HL-60/S4 treated with phorbol 12-myristate 13-acetate at 8.2 ng/mL for 4 days and 3 days (cell line): Measurements from ENCODE around the gene MAD2L2.

Experiments used
- in situ Hi-C: fragments of 300-500 bp; cut with MboI; formaldehyde crosslinking; loops from 2 replicates; pipeline ENCODE4 v1.15.0; 2022; ENCODE audit warnings: low sequenced_read_pairs

Gene MAD2L2

GRCh38 chr1:11684070-11684469 is 3.1 kb upstream of the MAD2L2 start:
- in situ Hi-C loops, result no loop called here

- in situ Hi-C loops, result no loop called here
Measured at GRCh38 chr1:11682799-11683198, 1.9 kb upstream of the MAD2L2 start.

- in situ Hi-C loops, result no loop called here
Measured at GRCh38 chr1:11682287-11682771, 1.4 kb upstream of the MAD2L2 start.

- in situ Hi-C loops, result no loop called here
Measured at GRCh38 chr1:11680270-11681070, 478 bp downstream of the MAD2L2 start.

- in situ Hi-C loops, result no loop called here
Measured at GRCh38 chr1:11678442-11678841, 2.5 kb downstream of the MAD2L2 start.

- in situ Hi-C loops, result no loop called here
Measured at GRCh38 chr1:11676386-11677103, 4.4 kb downstream of the MAD2L2 start.

GRCh38 chr1:11675325-11675724 is 5.6 kb downstream of the MAD2L2 start:
- in situ Hi-C loops, result no loop called here

- in situ Hi-C loops, result no loop called here
Measured at GRCh38 chr1:11674488-11674887, 6.5 kb downstream of the MAD2L2 start.

- in situ Hi-C loops, result no loop called here
Measured at GRCh38 chr1:11673089-11673769, 7.7 kb downstream of the MAD2L2 start.

- in situ Hi-C loops, result no loop called here
Measured at GRCh38 chr1:11671544-11672286, 9.2 kb downstream of the MAD2L2 start.

- in situ Hi-C loops, result no loop called here
Measured at GRCh38 chr1:11671205-11671543, 9.8 kb downstream of the MAD2L2 start.

GRCh38 chr1:11670747-11671146 is 10.2 kb downstream of the MAD2L2 start:
- in situ Hi-C loops, result no loop called here

- in situ Hi-C loops, result no loop called here
Measured at GRCh38 chr1:11668516-11668915, 12.4 kb downstream of the MAD2L2 start.

- in situ Hi-C loops, result no loop called here
Measured at GRCh38 chr1:11664336-11665065, 16.4 kb downstream of the MAD2L2 start.

GRCh38 chr1:11661103-11661502 is 19.8 kb downstream of the MAD2L2 start:
- in situ Hi-C loops, result no loop called here

GRCh38 chr1:11659748-11660147 is 21.2 kb downstream of the MAD2L2 start:
- in situ Hi-C loops, result no loop called here

GRCh38 chr1:11658542-11658941 is 22.4 kb downstream of the MAD2L2 start:
- in situ Hi-C loops, result no loop called here

- in situ Hi-C loops, result no loop called here
Measured at GRCh38 chr1:11657654-11658053, 23.3 kb downstream of the MAD2L2 start.

- in situ Hi-C loops, result no loop called here
Measured at GRCh38 chr1:11654939-11655808, 25.8 kb downstream of the MAD2L2 start.
